ENCODE data around the gene PCBP3. TPM values are rescaled to one million over a fixed set of nuclear protein-coding genes. Genes with fewer than 3 reads are reported as not detected.

PCBP3 gene
- total RNA-seq, 4 donors from 2014 or later = 0.13 to 0.26 TPM; not detected in 2

DNA sequence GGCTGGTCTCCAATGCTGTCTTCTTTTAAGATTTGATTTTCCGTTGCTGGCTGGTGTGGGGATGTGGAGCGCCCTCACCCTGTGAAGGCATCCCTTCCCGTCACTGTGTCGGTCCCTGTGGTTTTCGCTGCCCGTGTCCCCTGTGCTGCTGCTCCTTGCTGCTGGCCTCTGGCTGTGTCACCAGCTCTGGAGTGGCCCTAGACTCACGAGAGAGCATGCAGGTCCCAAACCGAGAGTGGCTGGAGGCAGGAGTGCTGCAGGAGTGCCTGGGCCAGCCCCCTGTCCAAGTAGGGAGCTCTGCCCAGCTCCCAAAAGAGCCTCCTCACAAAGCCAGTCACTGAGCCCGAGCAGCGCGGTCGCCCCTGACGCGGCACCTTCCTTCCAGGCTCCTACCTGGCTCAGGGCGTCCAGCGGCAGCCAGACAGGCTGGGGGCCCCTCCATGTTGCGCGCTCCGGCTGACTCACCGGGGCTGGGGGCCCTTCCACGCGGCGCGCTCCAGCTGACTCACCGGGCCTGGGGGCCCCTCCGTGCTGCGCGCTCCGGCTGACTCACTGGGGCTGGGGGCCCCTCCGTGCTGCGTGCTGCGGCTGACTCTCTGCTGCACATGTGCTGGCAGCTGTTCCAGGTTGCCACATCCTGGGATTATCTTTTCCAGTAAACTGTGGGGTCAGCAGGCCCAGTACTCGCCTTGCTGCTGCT lies 231.3 kb downstream of the PCBP3 start:
- intact Hi-C loops (cut with DNase I; ENCODE audit: low total_unique reads) = no loop called here
- no peak overlapping the region for H3K4me3 ChIP-seq
- in situ Hi-C loops (cut with MboI; ENCODE audit: low sequenced_read_pairs in 4 of 4) = no loop called here
- ATAC-seq (peak in 1 of 2 donors; percentile 16), DNase-seq (peak in 1 of 2 donors; percentile 11)
- H3K9me3 ChIP-seq = no peaks in the 10 kb centered on the region
- H3K27ac ChIP-seq = no peak overlapping the region
- H3K27me3 ChIP-seq = peaks cover 29 to 44% (median 34%) of the 10 kb centered on the region in 3 donors
- H3K36me3 ChIP-seq = no peaks in the 10 kb centered on the region
- H3K4me1 ChIP-seq = no peaks in the 10 kb centered on the region
- TF ChIP-seq, protein P1, sequence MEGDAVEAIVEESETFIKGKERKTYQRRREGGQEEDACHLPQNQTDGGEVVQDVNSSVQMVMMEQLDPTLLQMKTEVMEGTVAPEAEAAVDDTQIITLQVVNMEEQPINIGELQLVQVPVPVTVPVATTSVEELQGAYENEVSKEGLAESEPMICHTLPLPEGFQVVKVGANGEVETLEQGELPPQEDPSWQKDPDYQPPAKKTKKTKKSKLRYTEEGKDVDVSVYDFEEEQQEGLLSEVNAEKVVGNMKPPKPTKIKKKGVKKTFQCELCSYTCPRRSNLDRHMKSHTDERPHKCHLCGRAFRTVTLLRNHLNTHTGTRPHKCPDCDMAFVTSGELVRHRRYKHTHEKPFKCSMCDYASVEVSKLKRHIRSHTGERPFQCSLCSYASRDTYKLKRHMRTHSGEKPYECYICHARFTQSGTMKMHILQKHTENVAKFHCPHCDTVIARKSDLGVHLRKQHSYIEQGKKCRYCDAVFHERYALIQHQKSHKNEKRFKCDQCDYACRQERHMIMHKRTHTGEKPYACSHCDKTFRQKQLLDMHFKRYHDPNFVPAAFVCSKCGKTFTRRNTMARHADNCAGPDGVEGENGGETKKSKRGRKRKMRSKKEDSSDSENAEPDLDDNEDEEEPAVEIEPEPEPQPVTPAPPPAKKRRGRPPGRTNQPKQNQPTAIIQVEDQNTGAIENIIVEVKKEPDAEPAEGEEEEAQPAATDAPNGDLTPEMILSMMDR (IDR thresholded peaks at IDR 0.05 in 4 of 5, conservative IDR thresholded peaks at IDR 0.05 in 1 of 5) = no peak

GRCh38 chr21:45875416-45875760 lies 231.9 kb downstream of the PCBP3 start:
- H3K27me3 ChIP-seq = peaks cover 34 to 44% (median 39%) of the 10 kb centered on the region in 3 donors
- no peaks in the 10 kb centered on the region for H3K4me1 ChIP-seq
- in situ Hi-C loops (cut with MboI; ENCODE audit: low sequenced_read_pairs in 4 of 4) = no loop called here
- ATAC-seq (no peak), DNase-seq (no peak)
- no peaks in the 10 kb centered on the region for H3K36me3 ChIP-seq
- H3K4me3 ChIP-seq = no peak overlapping the region
- no peak overlapping the region for H3K27ac ChIP-seq
- TF ChIP-seq, protein P1 (IDR thresholded peaks at IDR 0.05 in 4 of 5, conservative IDR thresholded peaks at IDR 0.05 in 1 of 5) = no peak
- no peak for TF ChIP-seq POLR2A (IDR thresholded peaks at IDR 0.05)
- H3K9me3 ChIP-seq = no peaks in the 10 kb centered on the region
- intact Hi-C loops (cut with DNase I; ENCODE audit: low total_unique reads) = no loop called here

- in situ Hi-C loops (cut with MboI; ENCODE audit: low sequenced_read_pairs in 4 of 4) (no loop called here), intact Hi-C loops (cut with DNase I; ENCODE audit: low total_unique reads) (no loop called here)
- TF ChIP-seq, protein P1 (IDR thresholded peaks at IDR 0.05 in 4 of 5, conservative IDR thresholded peaks at IDR 0.05 in 1 of 5) = no peak
- no peak for TF ChIP-seq POLR2A (IDR thresholded peaks at IDR 0.05)
- H3K27me3 ChIP-seq = peaks cover 38 to 44% (median 39%) of the 10 kb centered on the region in 3 donors
- no peaks in the 10 kb centered on the region for H3K9me3 ChIP-seq
- no peak overlapping the region for H3K4me3 ChIP-seq
- DNase-seq = peak in 1 of 2 donors; percentile 8
- no peaks in the 10 kb centered on the region for H3K36me3 ChIP-seq
- ATAC-seq = no peak
- no peak overlapping the region for H3K27ac ChIP-seq
- no peaks in the 10 kb centered on the region for H3K4me1 ChIP-seq
These were observed 232.4 kb downstream of the PCBP3 start for GRCh38 chr21:45875881-45876280.

DNA sequence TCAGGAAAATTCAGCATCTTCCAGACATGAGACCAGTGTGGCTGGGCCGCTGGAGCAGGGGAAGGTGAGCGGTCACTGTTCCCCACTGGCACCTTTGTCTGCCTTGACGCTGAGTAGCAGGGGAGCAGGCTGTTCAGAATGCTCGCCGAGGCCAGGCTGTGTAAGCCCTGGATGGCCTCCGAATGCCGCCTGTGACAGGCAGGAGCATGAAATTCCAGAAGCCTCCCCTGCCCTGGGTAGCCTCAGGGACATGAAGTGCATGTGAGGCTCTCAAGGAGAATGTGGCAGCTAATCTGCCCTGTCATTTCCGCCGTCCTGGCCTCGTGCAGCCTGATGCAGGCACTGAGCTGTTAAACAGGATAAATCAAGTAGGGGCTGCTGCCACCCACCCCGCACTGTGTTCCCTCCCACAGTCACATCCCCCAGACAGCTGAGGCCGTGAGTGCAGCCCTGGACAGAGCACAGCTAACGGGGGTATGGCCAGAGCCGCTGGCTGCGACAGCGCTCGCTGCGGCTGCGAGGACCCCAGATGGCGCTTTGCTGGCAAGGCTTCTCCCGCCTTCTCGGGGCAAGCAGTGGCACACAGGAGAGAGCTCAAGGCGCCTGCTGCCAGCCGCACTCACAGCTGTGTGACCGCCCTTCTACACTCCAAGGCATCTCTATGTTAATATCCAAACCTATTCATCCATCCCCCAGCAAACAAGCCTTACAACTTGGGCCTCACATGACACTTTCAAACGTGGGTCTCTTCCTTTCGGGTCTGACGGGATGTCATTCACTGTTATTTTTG lies 233.1 kb downstream of the PCBP3 start:
- DNase-seq (no peak), ATAC-seq (no peak)
- Histone ChIP-seq H3K4me1 (no peaks in the 10 kb centered on the region), H3K4me3 (no peak overlapping the region), H3K27me3 (peaks cover 40 to 44% (median 42%) of the 10 kb centered on the region in 3 donors), H3K27ac (no peak overlapping the region), H3K9me3 (no peaks in the 10 kb centered on the region), H3K36me3 (no peaks in the 10 kb centered on the region)
- in situ Hi-C loops (cut with MboI; ENCODE audit: low sequenced_read_pairs in 4 of 4) (no loop called here), intact Hi-C loops (cut with DNase I; ENCODE audit: low total_unique reads) (no loop called here)
- no peak for TF ChIP-seq POLR2A (IDR thresholded peaks at IDR 0.05)
- TF ChIP-seq, protein P1 (IDR thresholded peaks at IDR 0.05 in 4 of 5, conservative IDR thresholded peaks at IDR 0.05 in 1 of 5) = no peak

Data from gastrocnemius medialis (tissue), 4 donors.